Smooth muscle cell (in vitro differentiated cells): ENCODE measurements around the gene SCARB1. TPM values are rescaled to one million over a fixed set of nuclear protein-coding genes. Genes with fewer than 3 reads are reported as not detected.

Experiments used
- DNase-seq: peaks from one replicate; lab custom pipeline; 2025; ENCODE audit not compliant: unreplicated experiment; lab: John Stamatoyannopoulos, UW
- H2AFZ ChIP-seq: fragments of 200-600 bp; sonication (generic); 2 replicates; pipeline ENCODE4 v1.6.0; 2016; ENCODE audit warnings: antibody characterized with exemption, low read depth, mild to moderate bottlenecking
- H3F3A ChIP-seq: fragments of 200-600 bp; sonication (generic); 2 replicates; pipeline ENCODE4 v1.6.0; 2017; ENCODE audit warnings: antibody characterized with exemption, low read depth
- H3K27ac ChIP-seq: fragments of 200-600 bp; sonication (generic); 2 replicates; pipeline ENCODE4 v1.5.1; 2016; ENCODE audit warnings: low read depth, mild to moderate bottlenecking
- H3K27me3 ChIP-seq: fragments of 200-600 bp; sonication (generic); 2 replicates; pipeline ENCODE4 v1.6.1; 2016; ENCODE audit warnings: low read depth, mild to moderate bottlenecking
- H3K36me3 ChIP-seq: fragments of 200-600 bp; sonication (generic); 2 replicates; pipeline ENCODE4 v1.5.1; 2016; ENCODE audit warnings: low read depth
- H3K4me1 ChIP-seq: fragments of 200-600 bp; sonication (generic); 2 replicates; pipeline ENCODE4 v1.5.1; 2016; ENCODE audit warnings: low read depth
- H3K4me2 ChIP-seq: fragments of 200-600 bp; sonication (generic); 2 replicates; pipeline ENCODE4 v1.6.0; 2016; ENCODE audit warnings: mild to moderate bottlenecking
- H3K4me3 ChIP-seq: fragments of 200-600 bp; sonication (generic); 2 replicates; pipeline ENCODE4 v1.5.1; 2016; ENCODE audit warnings: mild to moderate bottlenecking
- H3K79me2 ChIP-seq: fragments of 200-600 bp; sonication (generic); 2 replicates; pipeline ENCODE4 v1.6.0; 2016; ENCODE audit warnings: low read depth, mild to moderate bottlenecking
- H3K9ac ChIP-seq: fragments of 200-600 bp; sonication (generic); 2 replicates; pipeline ENCODE4 v1.6.0; 2016; ENCODE audit warnings: low read depth
- H3K9me3 ChIP-seq: fragments of 200-600 bp; sonication (generic); replicated peaks from 2 replicates; pipeline ENCODE4 v1.5.1; 2016; ENCODE audit warnings: low read depth
- H4K20me1 ChIP-seq: fragments of 200-600 bp; sonication (generic); 2 replicates; pipeline ENCODE4 v1.6.0; 2016; ENCODE audit warnings: low read depth
- CTCF ChIP-seq: fragments of 200-600 bp; sonication (generic); IDR thresholded peaks from 2 replicates; pipeline ENCODE4 v1.5.1; 2017; ENCODE audit warnings: borderline replicate concordance, mild to moderate bottlenecking, antibody characterized with exemption; ENCODE audit not compliant: insufficient read depth, poor library complexity, severe bottlenecking
- WGBS: methylation state at CpG from one replicate; pipeline ENCODE4 v1.1.7; 2016; ENCODE audit warnings: low lambda C conversion rate; 5-methylcytosine and 5-hydroxymethylcytosine counted together
- polyA plus RNA-seq: library from polyadenylated mRNA; unstranded; fragments of >200 nt; fragmentation: Nextera tagmentation; extraction: Ambion mirVana; gene quantifications from 2 replicates; pipeline ENCODE4 v1.2.1, GENCODE V29; 2016
- total RNA-seq: library from RNA; depleted of rRNA; stranded (reverse); fragments of >200 nt; gene quantifications from 2 replicates; pipeline ENCODE4 v1.2.3, GENCODE V29; 2014

SCARB1 gene
- total and polyA plus RNA-seq, 2 experiments from 2014 or later = 6.8 to 10.1 TPM

- TF ChIP-seq CTCF = no peak
- H3K9me3 ChIP-seq = no peaks in the 10 kb centered on the region
- WGBS = 94% methylated on average over 11 of the region's 11 CpGs
These were observed 5.7 kb downstream of the SCARB1 start for GRCh38 chr12:124857921-124858461.

GRCh38 chr12:124856842-124857178 lies 6.9 kb downstream of the SCARB1 start:
- no peak overlapping the region for H3K4me3 ChIP-seq
- no peak overlapping the region for H3K4me2 ChIP-seq
- DNase-seq = no peak
- no peak overlapping the region for H2AFZ ChIP-seq
- no peaks in the 10 kb centered on the region for H3K27me3 ChIP-seq
- H4K20me1 ChIP-seq = no peaks in the 10 kb centered on the region
- no peaks in the 10 kb centered on the region for H3K79me2 ChIP-seq
- no peaks in the 10 kb centered on the region for H3K36me3 ChIP-seq
- no peaks in the 10 kb centered on the region for H3F3A ChIP-seq
- H3K4me1 ChIP-seq = no peaks in the 10 kb centered on the region
- no peak overlapping the region for H3K27ac ChIP-seq
- H3K9ac ChIP-seq = no peak overlapping the region
- H3K9me3 ChIP-seq = no peaks in the 10 kb centered on the region
- TF ChIP-seq CTCF = no peak
- 96% methylated on average over 14 of the region's 14 CpGs for WGBS

More at GRCh38 chr12:124857921-124858461, 5.7 kb downstream of the SCARB1 start:
- H3K27ac ChIP-seq = no peak overlapping the region
- no peak overlapping the region for H3K9ac ChIP-seq
- no peak overlapping the region for H3K4me2 ChIP-seq
- DNase-seq = no peak
- no peak overlapping the region for H3K4me3 ChIP-seq
- H3K36me3 ChIP-seq = no peaks in the 10 kb centered on the region
- no peaks in the 10 kb centered on the region for H3F3A ChIP-seq
- peaks cover 1% of the 10 kb centered on the region for H3K4me1 ChIP-seq
- no peaks in the 10 kb centered on the region for H3K79me2 ChIP-seq
- no peaks in the 10 kb centered on the region for H3K27me3 ChIP-seq
- H4K20me1 ChIP-seq = no peaks in the 10 kb centered on the region
- no peak overlapping the region for H2AFZ ChIP-seq

GRCh38 chr12:124856132-124856841 lies 7.4 kb downstream of the SCARB1 start:
- H3K4me3 ChIP-seq = no peak overlapping the region
- no peaks in the 10 kb centered on the region for H3K27me3 ChIP-seq
- no peaks in the 10 kb centered on the region for H3K4me1 ChIP-seq
- no peak overlapping the region for H3K9ac ChIP-seq
- no peaks in the 10 kb centered on the region for H3K36me3 ChIP-seq
- H3F3A ChIP-seq = no peaks in the 10 kb centered on the region
- H2AFZ ChIP-seq = no peak overlapping the region
- H3K4me2 ChIP-seq = no peak overlapping the region
- no peaks in the 10 kb centered on the region for H3K79me2 ChIP-seq
- DNase-seq = no peak
- no peaks in the 10 kb centered on the region for H4K20me1 ChIP-seq
- TF ChIP-seq CTCF = no peak
- WGBS = 90% methylated on average over 16 of the region's 16 CpGs
- H3K9me3 ChIP-seq = no peaks in the 10 kb centered on the region
- no peak overlapping the region for H3K27ac ChIP-seq
